Fibroblast of pulmonary artery (primary cell): Measurements from ENCODE around the gene CACNA1C.

ENCODE experiments used
- DNase-seq: peaks from one replicate; pipeline ENCODE4 v3.0.0-alpha.2; 2010; ENCODE audit warnings: low read depth
- H3K4me3 ChIP-seq: replicated peaks from 2 replicates; pipeline ENCODE4 v1.5.1; 2011; ENCODE audit warnings: low read depth, mild to moderate bottlenecking, control low read depth, low read length, moderate library complexity
- CTCF ChIP-seq: IDR thresholded peaks from 2 replicates; pipeline ENCODE4 v1.5.1; 2011; ENCODE audit warnings: mild to moderate bottlenecking, control low read depth, low read length, inconsistent platforms; ENCODE audit errors: missing control alignments

CACNA1C gene

GRCh38 chr12:2561367-2561766 lies 508.6 kb downstream of the CACNA1C start:
- no peak for TF ChIP-seq CTCF
- no peak for DNase-seq
- no peak overlapping the region for H3K4me3 ChIP-seq

- no peak for TF ChIP-seq CTCF
- H3K4me3 ChIP-seq = no peak overlapping the region
- no peak for DNase-seq
These were observed 509.6 kb downstream of the CACNA1C start for GRCh38 chr12:2562400-2562799.

- H3K4me3 ChIP-seq = no peak overlapping the region
- no peak for TF ChIP-seq CTCF
- DNase-seq = no peak
These were observed 510.9 kb downstream of the CACNA1C start for GRCh38 chr12:2563709-2564108.

GRCh38 chr12:2566161-2566560 lies 513.4 kb downstream of the CACNA1C start:
- no peak for TF ChIP-seq CTCF
- H3K4me3 ChIP-seq = no peak overlapping the region
- no peak for DNase-seq

GRCh38 chr12:2567711-2568110 lies 514.9 kb downstream of the CACNA1C start:
- no peak for TF ChIP-seq CTCF
- no peak for DNase-seq
- H3K4me3 ChIP-seq = no peak overlapping the region

GRCh38 chr12:2570562-2570961 lies 517.8 kb downstream of the CACNA1C start:
- no peak for TF ChIP-seq CTCF
- no peak overlapping the region for H3K4me3 ChIP-seq
- no peak for DNase-seq

GRCh38 chr12:2574355-2574935 lies 521.7 kb downstream of the CACNA1C start:
- H3K4me3 ChIP-seq = no peak overlapping the region

More at GRCh38 chr12:2574355-2574935, 521.7 kb downstream of the CACNA1C start:
- no peak for TF ChIP-seq CTCF
- no peak for DNase-seq
